AG04449 (cell line): ENCODE data around the gene SWI5.

Experiments used
- CTCF ChIA-PET: fragments of 350-600 bp; formaldehyde crosslinking; extraction: SDS; loops from one replicate; lab custom pipeline; 2021; ENCODE audit warnings: antibody characterized with exemption; lab: Yijun Ruan, JAX
- POLR2A ChIA-PET: fragments of 400-600, 350-600 bp; formaldehyde crosslinking; extraction: SDS; loops from one replicate; lab custom pipeline; 2020; ENCODE audit warnings: antibody characterized with exemption, inconsistent platforms; lab: Yijun Ruan, JAX
- DNase-seq: peaks from one replicate; pipeline ENCODE4 v3.0.0-alpha.2; 2010; ENCODE audit warnings: low read depth, low spot score
- H3K4me3 ChIP-seq: 2 replicates; pipeline ENCODE4 v1.5.1; 2011; ENCODE audit warnings: low read depth, mild to moderate bottlenecking, control low read depth, low read length
- CTCF ChIP-seq: IDR thresholded peaks from one replicate; pipeline ENCODE4 v1.5.1; 2011; ENCODE audit warnings: mild to moderate bottlenecking, moderate library complexity, low read length, control low read depth, inconsistent platforms; ENCODE audit not compliant: insufficient read depth; ENCODE audit errors: missing control alignments

SWI5 gene

GRCh38 chr9:128323212-128323730 is 47.2 kb downstream of the SWI5 start:
- CTCF ChIA-PET = interaction anchor here (1.4 to 2.6 kb wide), 2 partner anchors 11 to 13 kb away, joined by 3 to 10 read pairs; no protein-coding TSS in a partner anchor
- POLR2A ChIA-PET = interaction anchor here (1.2 kb wide), 1 partner anchor 48 kb away, joined by 3 read pairs; the partner anchor contains the start of gene URM1
- no peak for DNase-seq
- peak overlapping the region; percentile 97 for H3K4me3 ChIP-seq
- TF ChIP-seq CTCF = no peak

- H3K4me3 ChIP-seq = peak overlapping the region; percentile 97
- CTCF ChIA-PET = interaction anchor here (1.0 to 2.6 kb wide), 4 partner anchors 9 to 18 kb away, joined by 3 to 15 read pairs (median 7); no protein-coding TSS in a partner anchor
- DNase-seq = no peak
- POLR2A ChIA-PET = interaction anchor here (1.2 kb wide), 1 partner anchor 47 kb away, joined by 3 read pairs; the partner anchor contains the start of gene URM1
- TF ChIP-seq CTCF = no peak
Observed at GRCh38 chr9:128323791-128324190, 47.7 kb downstream of the SWI5 start.

GRCh38 chr9:128324401-128324800 is 48.3 kb downstream of the SWI5 start:
- TF ChIP-seq CTCF = no peak
- DNase-seq = no peak
- POLR2A ChIA-PET = interaction anchor here (1.2 kb wide), 1 partner anchor 17 kb away, joined by 4 read pairs; no protein-coding TSS in a partner anchor
- no peak overlapping the region for H3K4me3 ChIP-seq
- CTCF ChIA-PET = interaction anchor here (1.0 to 2.6 kb wide), 4 partner anchors 8 to 199 kb away, joined by 4 to 15 read pairs (median 7); no protein-coding TSS in a partner anchor

GRCh38 chr9:128325629-128326028 is 49.6 kb downstream of the SWI5 start:
- no peak for DNase-seq
- POLR2A ChIA-PET = interaction anchor here (1.2 kb wide), 1 partner anchor 16 kb away, joined by 4 read pairs; no protein-coding TSS in a partner anchor
- TF ChIP-seq CTCF = no peak
- CTCF ChIA-PET = interaction anchor here (1.5 to 2.6 kb wide), 4 partner anchors 9 to 200 kb away, joined by 4 to 15 read pairs (median 7); no protein-coding TSS in a partner anchor
- no peak overlapping the region for H3K4me3 ChIP-seq

- ChIA-PET CTCF (interaction anchor here (2.3 to 2.7 kb wide), 3 partner anchors 8 to 38 kb away, joined by 10 to 11 read pairs (median 10); no protein-coding TSS in a partner anchor), POLR2A (no interaction called here)
- DNase-seq = no peak
- TF ChIP-seq CTCF = no peak
- no peak overlapping the region for H3K4me3 ChIP-seq
Observed at GRCh38 chr9:128333451-128333869, 57.4 kb downstream of the SWI5 start.

GRCh38 chr9:128335161-128335560 is 59.1 kb downstream of the SWI5 start:
- POLR2A ChIA-PET = no interaction called here
- CTCF ChIA-PET = interaction anchor here (1.0 to 2.3 kb wide), 8 partner anchors 9 to 300 kb away, joined by 3 to 11 read pairs (median 4); no protein-coding TSS in a partner anchor
- DNase-seq = no peak
- H3K4me3 ChIP-seq = no peak overlapping the region
- no peak for TF ChIP-seq CTCF
